GM10847 (cell line): ENCODE results near the gene COX6B2.

ENCODE experiments used
- POLR2A ChIP-seq: IDR thresholded peaks from 2 replicates; pipeline ENCODE4 v1.6.1; 2011; ENCODE audit not compliant: insufficient read length; ENCODE audit errors: extremely low read depth

The COX6B2 gene

GRCh38 chr19:55385724-55386492 lies 31.4 kb upstream of the COX6B2 start, which contains the start of gene RPL28:
TSS of gene RPL28 (plus strand) at chr19:55385932. CDS start at chr19:55386358, 426 bp downstream.
- peak; percentile 99 for TF ChIP-seq POLR2A

GRCh38 chr19:55384920-55385723 lies 30.6 kb upstream of the COX6B2 start:
- no peak for TF ChIP-seq POLR2A

- TF ChIP-seq POLR2A = no peak
Observed at GRCh38 chr19:55384131-55384919, 29.8 kb upstream of the COX6B2 start, which contains the start of gene TMEM238. TSS of gene TMEM238 (minus strand) at chr19:55384292. CDS start at chr19:55384259, 33 bp downstream.

GRCh38 chr19:55383279-55384130 lies 29.0 kb upstream of the COX6B2 start:
- peak; percentile 43 for TF ChIP-seq POLR2A

- no peak for TF ChIP-seq POLR2A
Observed at GRCh38 chr19:55382522-55383054, 28.1 kb upstream of the COX6B2 start.

GRCh38 chr19:55382013-55382412 lies 27.5 kb upstream of the COX6B2 start:
- TF ChIP-seq POLR2A = no peak

- TF ChIP-seq POLR2A = no peak
Observed at GRCh38 chr19:55379174-55379573, 24.7 kb upstream of the COX6B2 start.

GRCh38 chr19:55377356-55378131 lies 23.0 kb upstream of the COX6B2 start:
- TF ChIP-seq POLR2A = no peak

- TF ChIP-seq POLR2A = no peak
Observed at GRCh38 chr19:55376241-55376933, 21.9 kb upstream of the COX6B2 start, which contains the start of gene TMEM190. TSS of gene TMEM190 (plus strand) at chr19:55376826. CDS start at chr19:55376854, 28 bp downstream.

GRCh38 chr19:55373993-55374757 lies 19.7 kb upstream of the COX6B2 start:
- TF ChIP-seq POLR2A = no peak

- no peak for TF ChIP-seq POLR2A
Observed at GRCh38 chr19:55373306-55373992, 18.9 kb upstream of the COX6B2 start.

GRCh38 chr19:55372316-55373081 lies 18.0 kb upstream of the COX6B2 start:
- no peak for TF ChIP-seq POLR2A
